ENCODE results near the gene PPP6R1.

PPP6R1 gene, protein sequence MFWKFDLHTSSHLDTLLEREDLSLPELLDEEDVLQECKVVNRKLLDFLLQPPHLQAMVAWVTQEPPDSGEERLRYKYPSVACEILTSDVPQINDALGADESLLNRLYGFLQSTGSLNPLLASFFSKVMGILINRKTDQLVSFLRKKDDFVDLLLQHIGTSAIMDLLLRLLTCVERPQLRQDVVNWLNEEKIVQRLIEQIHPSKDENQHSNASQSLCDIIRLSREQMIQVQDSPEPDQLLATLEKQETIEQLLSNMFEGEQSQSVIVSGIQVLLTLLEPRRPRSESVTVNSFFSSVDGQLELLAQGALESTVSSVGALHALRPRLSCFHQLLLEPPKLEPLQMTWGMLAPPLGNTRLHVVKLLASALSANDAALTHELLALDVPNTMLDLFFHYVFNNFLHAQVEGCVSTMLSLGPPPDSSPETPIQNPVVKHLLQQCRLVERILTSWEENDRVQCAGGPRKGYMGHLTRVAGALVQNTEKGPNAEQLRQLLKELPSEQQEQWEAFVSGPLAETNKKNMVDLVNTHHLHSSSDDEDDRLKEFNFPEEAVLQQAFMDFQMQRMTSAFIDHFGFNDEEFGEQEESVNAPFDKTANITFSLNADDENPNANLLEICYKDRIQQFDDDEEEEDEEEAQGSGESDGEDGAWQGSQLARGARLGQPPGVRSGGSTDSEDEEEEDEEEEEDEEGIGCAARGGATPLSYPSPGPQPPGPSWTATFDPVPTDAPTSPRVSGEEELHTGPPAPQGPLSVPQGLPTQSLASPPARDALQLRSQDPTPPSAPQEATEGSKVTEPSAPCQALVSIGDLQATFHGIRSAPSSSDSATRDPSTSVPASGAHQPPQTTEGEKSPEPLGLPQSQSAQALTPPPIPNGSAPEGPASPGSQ

GRCh38 chr19:55258828-55259539 is at the start of gene PPP6R1:
TSS of gene PPP6R1 (minus strand) at chr19:55259017. CDS start at chr19:55247103, 11,914 bp downstream.
- peak; percentile 99 for DNase-seq

GRCh38 chr19:55308281-55308680 is 49.5 kb upstream of the PPP6R1 start:
- no peak for DNase-seq

DNA sequence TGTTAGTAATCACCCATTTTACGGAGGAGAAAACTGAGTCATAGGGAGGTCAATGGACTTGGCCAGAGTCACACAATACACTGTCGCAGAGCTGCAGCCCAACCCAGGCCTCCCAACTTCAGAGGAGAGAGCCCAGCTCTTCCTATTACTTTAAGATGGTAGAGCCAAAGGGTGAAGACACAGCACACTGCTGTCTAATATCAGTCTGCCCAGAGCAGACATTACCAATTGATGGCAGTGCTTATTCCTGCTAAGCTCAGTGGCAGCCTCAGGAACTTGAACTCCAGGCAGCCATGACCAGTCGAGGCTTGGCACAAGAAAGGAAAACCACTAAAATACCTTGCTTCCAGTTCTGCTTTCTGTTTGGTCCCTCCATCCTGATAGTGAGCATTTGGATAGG is 47.9 kb upstream of the PPP6R1 start:
- DNase-seq: no peak

DNA sequence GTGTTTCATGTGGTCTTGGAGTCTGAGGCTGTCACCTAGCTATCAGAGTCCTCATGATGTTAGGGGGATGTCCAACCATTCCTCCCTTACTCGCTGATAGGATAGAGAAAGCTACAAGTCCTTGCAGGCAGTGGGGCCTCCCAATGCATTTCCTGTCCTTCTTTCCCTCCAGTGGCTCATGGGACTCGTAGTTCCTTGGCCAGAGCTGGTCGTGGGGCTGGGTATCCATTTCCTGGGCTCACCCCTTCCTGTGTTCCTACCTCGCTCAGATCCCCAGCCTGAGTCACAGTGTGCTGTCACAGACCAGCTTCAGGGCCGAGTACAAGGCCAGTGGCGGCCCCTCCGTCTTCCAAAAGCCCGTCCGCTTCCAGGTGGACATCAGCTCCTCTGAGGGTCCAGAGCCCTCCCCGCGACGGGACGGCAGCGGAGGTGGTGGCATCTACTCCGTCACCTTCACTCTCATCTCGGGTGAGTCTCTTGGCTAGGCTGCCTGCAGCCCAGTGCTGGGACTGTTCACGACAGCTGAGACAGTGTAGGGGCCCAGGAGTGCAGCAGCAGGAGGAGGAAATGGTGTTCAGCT is 47.3 kb upstream of the PPP6R1 start:
- DNase-seq: no peak

DNA sequence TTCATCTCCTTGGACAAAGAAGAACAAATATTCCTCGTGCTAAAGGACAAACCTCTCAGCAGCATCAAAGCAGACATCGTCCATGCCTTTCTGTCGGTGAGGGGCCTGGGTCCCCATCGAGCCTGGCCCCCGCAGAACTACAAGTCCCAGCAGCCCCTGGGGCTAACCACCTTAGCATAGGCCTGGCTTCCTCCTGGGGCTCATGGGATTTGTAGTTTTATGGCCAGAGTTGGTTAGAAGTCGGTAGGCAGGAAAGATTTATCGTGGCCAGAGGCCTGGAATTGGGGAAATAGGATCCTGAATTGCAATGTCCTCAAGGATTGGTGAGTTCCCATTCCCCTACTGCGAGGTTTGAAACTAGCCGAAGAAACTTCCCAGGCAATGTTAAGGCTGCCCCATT is 46.7 kb upstream of the PPP6R1 start:
- DNase-seq: no peak

- DNase-seq: no peak
Measured at GRCh38 chr19:55304980-55305379, 46.2 kb upstream of the PPP6R1 start.

DNA sequence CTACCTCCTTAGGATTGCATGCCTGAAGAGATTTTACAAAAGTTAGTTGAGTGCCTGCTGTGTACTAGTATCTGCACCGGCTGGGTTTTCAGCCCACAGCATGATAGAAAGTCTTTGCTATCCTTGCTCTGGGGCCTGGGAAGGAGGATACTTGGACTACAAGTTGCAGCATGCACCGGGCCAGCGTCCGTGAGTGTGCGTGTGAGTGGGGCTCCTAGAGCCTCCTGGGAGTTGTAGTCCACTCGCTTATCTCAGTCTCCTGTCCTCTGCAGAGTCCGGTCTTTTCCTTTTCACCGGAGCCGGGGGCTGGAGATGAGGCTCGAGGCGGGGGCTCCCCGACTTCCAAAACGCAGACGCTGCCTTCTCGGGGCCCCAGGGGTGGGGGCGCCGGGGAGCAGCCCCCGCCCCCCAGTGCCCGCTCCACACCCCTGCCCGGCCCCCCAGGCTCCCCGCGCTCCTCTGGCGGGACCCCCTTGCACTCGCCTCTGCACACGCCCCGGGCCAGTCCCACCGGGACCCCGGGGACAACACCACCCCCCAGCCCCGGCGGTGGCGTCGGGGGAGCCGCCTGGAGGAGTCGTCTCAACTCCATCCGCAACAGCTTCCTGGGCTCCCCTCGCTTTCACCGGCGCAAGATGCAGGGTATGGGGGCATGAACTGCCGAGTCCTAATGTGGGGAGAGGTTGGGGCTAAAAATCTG is 45.6 kb upstream of the PPP6R1 start:
- no peak for DNase-seq

DNA sequence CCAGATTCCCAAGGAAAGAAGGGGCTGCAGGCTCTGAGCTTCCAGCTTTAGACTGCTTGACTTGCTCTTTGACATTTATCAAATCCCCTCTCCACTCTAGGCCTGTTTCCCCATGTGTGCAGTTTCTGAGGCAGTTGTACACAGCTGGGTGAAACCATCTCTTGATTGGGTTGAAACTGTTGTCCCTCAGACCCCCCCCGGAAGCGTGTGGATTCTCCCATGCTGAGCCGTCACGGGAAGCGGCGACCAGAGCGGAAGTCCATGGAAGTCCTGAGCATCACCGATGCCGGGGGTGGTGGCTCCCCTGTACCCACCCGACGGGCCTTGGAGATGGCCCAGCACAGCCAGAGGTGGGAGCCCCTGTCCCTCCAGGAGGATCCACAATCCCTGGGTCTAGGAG is 44.7 kb upstream of the PPP6R1 start:
- no peak for DNase-seq

GRCh38 chr19:55302318-55302703 is 43.5 kb upstream of the PPP6R1 start:
- no peak for DNase-seq

GRCh38 chr19:55301459-55302317 is 42.9 kb upstream of the PPP6R1 start:
- peak; percentile 41 for DNase-seq

GRCh38 chr19:55300886-55301458 is 42.2 kb upstream of the PPP6R1 start:
- no peak for DNase-seq

DNA sequence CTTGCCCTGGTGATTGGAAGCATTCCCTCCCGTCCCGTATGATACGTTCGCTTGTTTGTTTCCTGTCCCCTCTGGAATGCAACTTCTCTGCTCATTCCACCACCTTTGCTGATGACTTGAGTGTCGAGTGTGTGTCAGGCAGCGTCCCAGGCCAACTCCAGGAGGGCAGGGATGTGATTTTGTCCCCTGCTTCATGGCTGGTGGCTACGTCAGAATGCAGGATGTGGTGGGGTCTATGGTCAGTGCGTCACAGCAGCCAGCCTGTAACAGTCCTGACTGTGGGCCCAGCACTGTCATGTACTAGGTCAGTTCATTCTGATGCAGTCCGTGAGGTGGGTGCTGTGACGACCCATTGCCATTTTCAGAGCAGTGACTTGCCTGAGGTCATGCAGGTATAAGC is 41.2 kb upstream of the PPP6R1 start:
- DNase-seq: no peak

DNA sequence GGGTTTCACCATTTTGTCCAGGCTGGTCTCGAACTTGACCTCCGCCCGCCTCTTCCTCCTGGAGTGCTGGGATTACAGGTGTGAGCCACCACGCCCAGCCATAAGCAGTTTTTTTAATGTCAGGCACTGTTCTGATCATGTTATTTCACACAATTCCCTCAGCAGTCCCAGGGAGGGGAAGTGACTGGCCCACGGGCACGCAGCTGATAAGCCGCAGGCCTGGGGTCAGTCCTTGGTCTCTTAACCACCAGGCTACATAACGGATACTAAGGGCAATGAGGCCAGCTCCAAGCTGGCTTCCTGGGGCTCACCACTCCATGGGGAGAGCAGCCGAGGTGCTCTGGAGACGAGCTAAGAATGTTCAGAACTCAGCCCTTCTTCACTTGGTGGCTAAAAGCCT is 38.5 kb upstream of the PPP6R1 start:
- DNase-seq: no peak

DNA sequence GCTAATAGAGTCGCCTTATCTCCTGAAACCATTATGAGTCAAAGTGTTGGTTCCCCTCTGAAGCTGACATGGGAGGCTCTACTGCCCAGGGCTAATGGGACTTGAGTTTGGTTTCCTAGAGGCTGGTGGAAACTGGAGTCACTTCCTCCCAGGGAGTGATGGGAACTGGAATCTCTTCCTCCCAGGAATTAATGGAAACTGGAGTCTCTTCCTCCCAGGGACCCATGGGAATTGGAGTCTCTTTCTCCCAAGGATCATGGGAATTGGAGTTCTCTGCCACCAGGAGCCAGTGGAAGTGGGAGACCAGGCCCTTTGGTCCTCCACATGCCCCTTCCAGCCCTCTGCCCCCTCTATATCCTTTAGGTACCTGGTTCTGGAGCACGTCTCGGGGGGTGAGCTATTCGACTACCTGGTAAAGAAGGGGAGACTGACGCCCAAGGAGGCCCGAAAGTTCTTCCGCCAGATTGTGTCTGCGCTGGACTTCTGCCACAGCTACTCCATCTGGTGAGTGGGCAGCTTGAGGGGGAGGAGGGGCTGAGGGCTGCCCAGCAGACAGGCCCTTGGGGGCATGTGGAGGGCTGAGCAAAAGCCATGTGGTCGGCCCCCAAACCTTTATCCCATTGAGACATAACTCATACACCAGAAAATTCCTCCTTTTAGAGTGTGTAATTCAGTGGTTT is 30.4 kb upstream of the PPP6R1 start:
- DNase-seq: no peak

- DNase-seq: no peak
Measured at GRCh38 chr19:55287361-55288079, 28.7 kb upstream of the PPP6R1 start.

GRCh38 chr19:55285229-55285890 is 26.5 kb upstream of the PPP6R1 start:
- no peak for DNase-seq

- DNase-seq: no peak
Measured at GRCh38 chr19:55284405-55285058, 25.7 kb upstream of the PPP6R1 start.

DNA sequence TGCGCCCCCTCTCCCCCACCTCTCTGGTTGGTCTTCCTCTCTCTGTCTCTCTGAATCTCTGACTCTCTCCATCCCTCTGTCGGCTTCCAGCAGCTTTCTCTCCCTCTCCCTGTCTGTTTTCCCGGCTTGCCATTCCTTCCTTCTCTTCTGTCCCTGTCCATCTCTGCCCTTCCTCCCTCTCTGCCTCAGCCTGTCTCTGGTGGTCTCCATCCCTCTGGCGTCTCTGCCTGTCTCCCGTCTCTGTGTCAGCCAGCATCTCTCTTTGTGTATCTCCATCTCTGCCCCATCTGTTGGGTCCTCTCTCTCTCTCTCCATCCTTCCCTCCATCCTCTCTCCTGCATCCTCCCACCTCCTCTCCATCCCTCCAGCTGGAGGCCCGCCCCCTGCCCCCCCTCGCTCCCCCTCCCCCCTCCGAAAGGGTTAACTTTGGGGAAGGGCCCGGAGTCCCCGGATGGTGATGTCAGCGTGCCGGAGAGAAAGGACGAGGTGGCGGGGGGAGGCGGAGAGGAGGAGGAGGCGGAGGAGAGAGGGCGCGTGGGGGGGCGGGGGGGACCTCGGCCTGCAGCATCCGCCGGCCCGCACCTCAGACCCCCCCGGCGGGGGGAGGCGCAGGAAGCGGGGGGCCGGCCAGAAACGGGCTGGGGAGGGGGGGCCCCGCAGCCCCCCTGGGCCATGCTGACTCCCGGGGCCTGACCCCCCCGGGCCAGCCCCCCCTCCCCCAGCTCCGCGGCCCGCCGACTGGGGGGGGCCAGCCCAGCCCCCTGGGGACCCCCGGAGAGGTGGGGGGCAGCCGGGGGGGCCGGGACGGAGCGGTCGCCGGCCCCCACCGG is 24.9 kb upstream of the PPP6R1 start, which contains the start of gene BRSK1:
TSS of gene BRSK1 (plus strand) at position 450 of the 830 bp plus-strand sequence. CDS start 446 bp downstream, outside the sequence.
- peak; percentile 72 for DNase-seq

Data from DMS79 treated with DMSO at 0.1 percent for 48 hours (cell line).